ENCODE measurements around the gene DAGLA.
"Not testable (repeated sequence)": the region's sequence is repeated elsewhere in the genome, so short reads cannot be mapped to it uniquely, and the experiment has no call there.

Gene DAGLA

DNA sequence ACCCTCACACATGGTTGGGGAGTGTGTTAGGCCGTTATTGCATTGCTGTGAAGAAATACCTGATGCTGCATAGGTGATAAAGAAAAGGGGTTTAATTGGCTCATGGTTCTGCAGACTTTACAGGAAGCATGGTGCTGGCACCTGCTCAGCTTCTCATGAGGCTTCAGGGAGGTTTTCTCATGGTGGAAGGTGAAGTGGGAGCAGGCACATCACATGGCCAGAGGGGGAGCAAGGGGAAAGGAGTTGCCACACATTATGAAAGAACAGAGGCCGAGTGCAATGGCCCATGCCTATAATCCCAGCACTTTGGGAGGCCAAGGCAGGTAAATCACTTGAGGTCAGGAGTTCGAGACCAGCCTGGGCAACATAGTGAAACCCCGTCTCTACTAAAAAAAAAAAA is 19.2 kb upstream of the DAGLA start:
- DNase-seq (ENCODE audit: low read depth), result not testable (repeated sequence)

- no peak for DNase-seq (ENCODE audit: low read depth)
These were observed 13.4 kb upstream of the DAGLA start for GRCh38 chr11:61666684-61667297.

DNA sequence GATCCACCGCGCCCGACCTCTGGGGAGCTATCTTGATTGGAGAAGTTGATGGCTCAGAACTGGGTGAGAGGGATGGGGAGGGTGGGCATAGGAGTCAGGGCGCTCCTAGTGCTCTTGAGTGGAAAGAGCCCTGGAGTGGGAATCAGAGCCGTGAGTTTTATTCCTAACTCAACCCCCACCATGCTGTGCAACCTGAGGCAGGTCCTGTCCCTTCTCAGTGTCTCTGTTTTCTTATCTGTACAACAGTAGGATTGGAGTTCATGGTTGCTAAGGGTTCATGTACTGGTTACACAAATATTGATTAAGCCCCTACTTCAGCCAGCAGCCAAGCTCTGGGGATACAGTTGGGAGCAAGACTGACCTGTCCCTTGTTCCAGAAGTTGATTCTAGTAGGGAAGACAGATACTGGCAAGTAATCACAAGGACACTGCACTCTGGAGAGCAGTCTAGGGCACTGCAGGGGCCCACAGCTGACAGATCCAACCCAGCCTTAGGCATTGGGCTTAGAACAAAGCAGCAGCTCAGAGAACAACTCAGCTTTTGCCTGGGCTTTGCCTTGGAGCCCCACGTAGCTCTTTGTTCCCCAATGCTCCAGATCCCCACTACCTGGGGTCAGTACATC is 12.4 kb upstream of the DAGLA start:
- no peak for DNase-seq (ENCODE audit: low read depth)

DNA sequence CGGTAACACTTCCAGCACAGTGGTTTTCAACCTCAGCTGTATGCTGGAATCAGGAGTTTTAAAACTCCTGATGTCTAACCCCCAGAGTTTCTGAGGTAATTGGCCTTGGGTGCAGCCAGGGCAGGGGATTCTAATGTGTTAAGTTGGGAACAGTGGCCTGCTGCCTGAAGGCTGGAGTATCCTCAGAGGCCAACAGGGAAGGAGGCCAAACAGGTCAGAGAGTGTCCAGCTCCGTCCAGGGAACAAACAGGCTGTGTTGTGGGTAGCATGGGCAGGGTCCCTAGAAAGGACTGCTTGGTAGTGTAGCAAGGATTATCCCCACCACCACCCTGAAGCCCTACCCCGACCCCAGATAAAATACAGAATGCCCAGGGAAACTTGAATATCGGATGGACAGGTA is 10.8 kb upstream of the DAGLA start:
- DNase-seq (ENCODE audit: low read depth), result no peak

GRCh38 chr11:61670626-61671025 is 9.6 kb upstream of the DAGLA start:
- DNase-seq (ENCODE audit: low read depth), result no peak

DNA sequence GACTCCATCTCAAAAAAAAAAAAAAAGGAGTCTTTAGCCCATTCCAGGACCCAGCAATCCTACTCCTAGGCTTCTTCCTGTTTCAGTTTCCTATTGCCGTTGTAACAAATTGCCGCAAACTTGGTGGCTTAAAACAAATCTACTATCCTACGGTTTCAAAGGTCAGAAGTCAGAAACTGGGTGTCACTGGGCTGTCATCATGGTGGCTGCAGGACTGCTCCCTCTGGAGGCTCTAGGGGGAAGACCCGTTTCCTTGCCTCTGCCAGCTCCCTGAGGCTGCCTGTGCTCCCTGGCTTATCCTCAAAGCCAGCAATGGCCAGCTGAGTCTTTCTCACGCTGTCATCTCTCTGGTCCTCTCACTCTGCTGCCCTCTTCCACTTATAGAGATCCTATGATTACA is 8.7 kb upstream of the DAGLA start:
- DNase-seq (ENCODE audit: low read depth), result no peak

GRCh38 chr11:61673946-61674467 is 6.2 kb upstream of the DAGLA start:
- DNase-seq (ENCODE audit: low read depth), result not testable (repeated sequence)

GRCh38 chr11:61675826-61676225 is 4.4 kb upstream of the DAGLA start:
- DNase-seq (ENCODE audit: low read depth), result no peak

DNA sequence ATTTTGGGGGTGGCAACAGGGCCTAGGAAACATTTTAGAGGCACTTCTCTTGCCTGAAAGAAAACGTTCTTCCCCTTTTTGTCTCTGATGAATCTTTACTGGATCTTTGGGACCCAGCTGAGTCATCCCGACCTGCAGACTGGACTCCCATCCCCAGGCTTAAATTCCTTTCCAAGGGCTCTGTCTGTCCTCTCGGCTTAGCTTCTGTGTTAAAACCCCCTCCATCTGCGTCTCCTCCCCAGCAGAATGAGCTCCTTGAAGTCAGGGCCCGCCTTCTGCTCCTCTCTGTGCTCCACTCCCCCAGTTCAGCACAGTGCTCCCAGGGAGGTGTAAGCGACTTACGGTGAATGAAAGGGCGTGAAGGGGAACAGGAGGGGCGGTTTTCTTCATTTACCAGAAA is 895 bp upstream of the DAGLA start:
- no peak for DNase-seq (ENCODE audit: low read depth)

DNA sequence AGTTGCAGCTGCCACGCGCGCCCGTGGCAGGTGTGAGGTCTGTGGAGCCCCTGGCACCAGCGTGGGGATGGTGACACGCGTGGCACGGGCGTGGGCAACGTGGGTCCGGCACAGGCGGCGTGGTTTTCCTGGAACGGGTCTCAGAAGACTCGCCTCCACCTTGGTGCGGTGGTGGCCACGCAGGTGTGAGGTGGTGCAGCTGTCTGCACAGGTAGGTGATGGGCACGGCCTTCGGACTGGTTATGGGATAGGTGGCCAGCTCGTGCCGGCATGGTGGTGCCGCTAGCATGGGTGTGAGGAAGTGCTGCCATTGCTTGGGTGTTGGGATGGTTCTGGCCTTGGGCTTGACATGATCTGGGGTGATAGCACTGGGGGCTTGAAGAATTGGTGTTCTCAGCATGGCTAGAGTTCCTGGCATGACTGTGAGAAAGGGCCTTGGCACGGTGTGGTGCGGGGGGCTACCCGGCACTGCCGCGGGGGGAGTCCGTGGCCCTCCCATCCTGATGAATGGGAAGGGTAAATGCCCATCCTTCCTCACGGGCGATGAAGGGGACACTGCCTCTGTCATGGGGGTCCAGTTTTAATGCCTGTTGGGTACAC is 531 bp downstream of the DAGLA start:
- DNase-seq (ENCODE audit: low read depth), result no peak

GRCh38 chr11:61682093-61682732 is 2.0 kb downstream of the DAGLA start:
- no peak for DNase-seq (ENCODE audit: low read depth)

DNA sequence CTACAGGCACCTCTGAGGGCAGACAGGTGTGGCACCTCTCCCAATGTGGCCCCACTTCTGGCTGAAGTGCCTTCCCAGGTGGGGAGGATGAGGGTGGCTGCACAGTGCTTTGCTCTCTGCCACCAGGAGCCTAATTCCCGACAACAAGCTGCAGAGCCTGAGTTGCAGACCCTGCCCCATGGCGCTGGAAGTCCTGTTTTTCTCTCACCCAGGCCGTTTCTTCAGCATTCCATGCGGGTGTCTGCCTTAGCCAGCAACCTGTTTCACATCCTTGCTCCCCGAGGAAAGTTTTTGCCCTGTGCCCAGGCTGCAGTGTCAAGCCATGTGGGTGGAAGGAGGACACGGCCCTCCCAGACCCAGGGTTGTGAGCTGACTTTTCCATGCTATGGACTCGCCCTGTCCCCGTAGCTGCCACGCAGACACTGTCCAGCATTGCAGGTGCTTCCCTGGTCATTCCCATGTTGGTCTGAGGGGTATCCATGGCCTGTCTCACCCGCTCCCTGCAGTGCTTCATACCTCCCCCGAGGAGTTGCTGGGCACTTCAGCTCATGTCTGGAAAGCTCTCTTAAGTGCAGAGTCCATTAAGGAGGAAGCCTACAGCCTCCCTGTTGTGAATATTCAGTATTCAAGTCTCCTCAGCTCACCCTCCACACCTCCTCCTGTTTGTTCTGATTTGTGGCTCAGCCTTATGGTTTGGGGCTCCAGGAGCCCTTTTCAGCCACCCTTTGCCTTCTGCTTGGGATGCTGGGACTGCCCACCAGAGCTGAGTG is 2.9 kb downstream of the DAGLA start:
- no peak for DNase-seq (ENCODE audit: low read depth)

DNA sequence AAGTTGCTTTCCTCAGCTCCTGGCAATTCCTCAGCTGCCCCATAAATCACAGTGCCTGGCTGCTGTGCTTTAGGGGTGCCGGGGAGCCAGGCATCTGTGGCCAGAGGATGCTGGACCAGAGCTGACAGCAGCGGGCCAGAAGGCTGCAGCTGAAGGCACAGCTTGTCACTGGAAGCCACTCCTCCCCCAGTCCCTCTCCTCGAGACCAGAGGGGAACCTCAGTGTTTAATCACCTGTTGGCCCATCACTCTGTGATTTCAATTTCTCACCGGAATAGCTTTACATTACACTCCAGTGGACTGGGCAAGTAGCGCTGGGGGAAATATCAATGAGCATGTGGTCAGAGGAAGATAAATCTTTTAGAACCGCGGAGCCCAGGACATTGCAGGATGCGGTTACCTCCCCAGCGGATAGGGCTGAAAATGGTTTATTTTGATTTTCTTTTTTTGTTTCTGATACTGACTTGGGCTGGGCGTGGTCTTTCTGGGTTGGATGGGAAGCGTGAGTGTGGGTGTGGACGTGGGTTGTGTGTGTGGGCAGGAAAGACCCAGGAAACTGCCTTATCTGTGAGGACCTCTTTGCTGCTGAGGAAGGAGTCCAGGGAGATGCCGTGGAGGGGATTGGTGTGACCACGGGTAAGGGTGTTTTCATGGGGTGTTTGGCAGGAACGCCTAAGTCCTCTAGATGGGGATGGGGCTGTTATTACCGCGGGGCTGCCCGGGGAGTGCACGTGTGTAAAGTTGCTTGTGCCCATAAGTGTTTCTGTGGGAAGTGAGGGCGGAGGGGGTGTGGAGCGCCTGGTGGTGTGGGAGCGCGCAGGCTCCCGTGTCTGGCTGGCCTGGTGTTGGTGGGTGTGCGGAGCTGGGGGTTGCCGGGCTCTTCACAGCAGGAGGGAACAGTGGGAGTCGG is 4.0 kb downstream of the DAGLA start:
- DNase-seq (ENCODE audit: low read depth), result no peak

DNA sequence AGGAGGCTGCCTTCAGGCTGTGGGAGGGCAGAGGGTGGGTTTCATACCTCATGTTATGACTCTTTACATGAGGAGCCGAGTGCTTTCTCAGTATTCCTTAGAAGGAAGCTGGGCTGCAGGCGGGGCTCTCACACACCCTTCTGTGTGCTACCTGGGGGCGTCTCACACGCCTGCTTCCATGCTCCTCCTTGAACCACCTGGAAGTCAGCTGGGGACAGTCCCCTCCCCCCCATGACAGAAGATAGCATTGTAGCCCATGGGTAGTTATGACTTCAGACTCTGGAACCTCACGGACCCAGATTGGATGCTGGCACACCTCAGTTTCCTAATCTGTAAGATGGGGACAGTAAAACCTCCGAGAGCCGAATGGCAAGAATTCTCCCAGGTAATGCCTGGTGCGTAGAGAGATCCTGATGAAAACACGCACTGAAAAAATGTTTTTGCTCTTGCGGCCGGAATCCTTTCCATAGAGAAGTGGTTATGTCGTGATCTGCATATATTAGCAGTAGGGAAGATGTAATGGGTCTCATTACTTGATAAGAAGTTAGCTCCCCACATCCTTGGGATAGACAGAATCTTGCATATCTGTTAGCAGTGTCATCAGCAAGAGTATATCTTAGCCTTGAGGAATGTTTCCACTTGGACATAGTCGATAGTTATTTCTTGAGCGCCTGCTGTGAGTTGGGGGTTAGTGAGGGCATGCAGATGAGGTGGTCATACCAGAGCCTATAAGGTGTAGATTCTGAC is 4.9 kb downstream of the DAGLA start:
- no peak for DNase-seq (ENCODE audit: low read depth)

DNA sequence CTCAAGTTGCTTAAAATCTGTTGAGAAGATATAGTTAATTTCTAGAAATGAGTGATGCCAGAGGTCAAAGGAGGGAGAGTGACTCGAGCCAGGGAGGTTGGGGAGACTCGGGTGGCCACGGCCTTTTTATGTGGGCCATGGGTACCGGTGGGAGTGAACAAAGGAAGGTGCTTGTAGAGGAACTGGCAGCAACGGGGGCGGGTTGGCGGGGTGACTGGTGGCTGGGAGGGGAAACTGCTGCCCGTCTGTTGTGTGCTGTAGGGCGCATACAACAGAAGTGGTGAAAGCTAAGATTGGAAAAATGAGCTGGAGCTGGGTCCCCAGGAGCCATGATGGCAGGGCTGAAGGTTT is 5.4 kb downstream of the DAGLA start:
- DNase-seq (ENCODE audit: low read depth), result no peak

GRCh38 chr11:61686066-61686465 is 5.9 kb downstream of the DAGLA start:
- DNase-seq (ENCODE audit: low read depth), result no peak

- no peak for DNase-seq (ENCODE audit: low read depth)
These were observed 6.3 kb downstream of the DAGLA start for GRCh38 chr11:61686469-61686868.

DNA sequence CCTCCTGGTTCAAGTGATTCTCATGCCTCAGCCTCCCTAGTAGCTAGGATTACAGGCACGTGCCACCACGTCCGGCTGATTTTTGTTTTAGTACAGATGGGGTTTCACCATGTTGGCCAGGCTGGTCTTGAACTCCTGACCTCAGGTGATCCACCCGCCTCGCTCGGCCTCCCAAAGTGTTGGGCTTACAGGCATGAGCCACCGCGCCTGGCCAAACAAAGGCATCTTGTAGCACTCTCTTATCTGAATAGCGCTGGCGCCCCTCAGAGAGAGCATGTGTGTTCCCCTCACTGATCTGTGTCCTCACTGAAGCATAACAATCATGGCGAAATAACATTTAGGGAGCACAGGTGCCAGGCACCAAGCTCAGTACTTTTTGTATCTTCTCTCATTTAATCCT is 7.2 kb downstream of the DAGLA start:
- no peak for DNase-seq (ENCODE audit: low read depth)

DNA sequence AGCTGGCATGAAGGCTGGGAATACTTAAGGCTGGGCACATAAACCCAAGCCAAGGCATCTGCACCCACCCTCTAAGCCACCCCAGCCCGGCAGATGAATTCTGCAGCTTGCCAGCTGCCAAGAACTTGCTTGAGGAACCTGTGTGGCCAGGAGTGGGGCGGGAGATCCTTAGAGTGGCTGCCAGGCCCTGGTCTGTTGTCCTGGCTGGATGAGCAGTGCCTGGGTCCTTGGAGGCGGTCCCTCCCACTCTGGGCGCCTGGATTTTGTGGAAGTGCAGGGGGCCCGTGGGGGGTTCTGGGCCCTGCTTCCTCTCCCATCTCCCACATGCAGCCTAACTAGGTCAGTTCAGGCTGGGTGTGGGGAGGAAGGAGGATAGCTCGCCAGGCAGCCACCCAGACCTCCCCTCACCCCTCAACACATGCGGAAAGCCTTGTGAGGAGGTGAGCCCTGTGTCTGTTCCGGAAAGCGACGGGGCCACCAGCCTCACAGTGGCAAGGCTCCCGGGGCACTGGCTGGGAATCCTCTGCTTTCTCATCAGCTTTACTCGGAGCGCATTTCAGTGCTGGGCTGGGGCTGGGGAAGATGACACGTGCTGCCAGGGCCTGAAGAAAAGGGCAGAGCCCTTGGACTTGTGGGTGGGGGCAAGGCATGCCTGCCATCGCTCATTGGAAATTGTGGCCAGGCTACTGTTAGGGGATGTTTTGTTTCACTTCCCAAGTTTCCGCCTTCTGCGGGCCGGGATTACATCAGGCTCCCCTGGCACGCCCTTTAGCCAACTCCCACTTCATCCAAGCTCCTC is 8.4 kb downstream of the DAGLA start:
- DNase-seq (ENCODE audit: low read depth), result no peak

GRCh38 chr11:61689164-61689496 is 8.9 kb downstream of the DAGLA start:
- no peak for DNase-seq (ENCODE audit: low read depth)

All from non-pigmented ciliary epithelial cell (primary cell).